HG03378 (cell line): ENCODE measurements around the gene CDKL1.

ENCODE experiments used
- ATAC-seq: cut with Tn5 transposase; IDR thresholded peaks from one replicate; pipeline ENCODE4 v1.9.1; 2021; ENCODE audit warnings: mild to moderate bottlenecking, moderate library complexity; ENCODE audit not compliant: unreplicated experiment

Gene CDKL1

DNA sequence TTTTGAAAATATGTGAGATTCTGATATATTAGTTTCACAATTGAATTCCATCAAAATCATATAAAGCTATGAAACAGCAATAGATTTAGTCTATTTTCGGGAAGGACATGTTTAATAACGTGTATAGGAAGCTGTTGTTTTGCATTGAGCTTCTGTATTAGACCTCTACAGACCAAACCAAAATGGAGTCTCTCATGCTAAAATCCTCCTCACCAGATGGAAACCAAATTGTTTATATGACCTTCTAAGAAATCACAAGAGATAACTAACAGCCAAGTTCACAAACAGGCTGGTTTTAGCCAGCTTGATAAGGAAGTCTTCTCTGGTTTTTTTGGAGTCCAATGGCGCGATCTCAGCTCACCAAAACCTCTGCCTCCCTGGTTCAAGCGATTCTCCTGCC is 108.5 kb downstream of the CDKL1 start:
- ATAC-seq: no peak

- no peak for ATAC-seq
These were observed 110.8 kb downstream of the CDKL1 start for GRCh38 chr14:50285861-50286260.
